Measurements from ENCODE around the gene PCDHGB1.
"Not testable (repeated sequence)": the region's sequence is repeated elsewhere in the genome, so short reads cannot be mapped to it uniquely, and the experiment has no call there.

PCDHGB1 gene

GRCh38 chr5:141382469-141383294 is 32.8 kb downstream of the PCDHGB1 start, which contains the start of gene PCDHGA7:
Gene PCDHGA7, plus strand, starts transcription at chr5:141382742. Its CDS starts 158 bp downstream, at chr5:141382900.
- no peaks in the 10 kb centered on the region for H3K36me3 ChIP-seq (ENCODE audit: insufficient read depth, low read length)
- no peak within 1 kb of the TSS for H2AFZ ChIP-seq (ENCODE audit: low read depth, low read length)
- H3K27me3 ChIP-seq (ENCODE audit: insufficient read depth, low read length): no peaks in the 10 kb centered on the region
- H3K4me1 ChIP-seq (ENCODE audit: insufficient read depth, low read length): no peaks in the 10 kb centered on the region
- no peak within 1 kb of the TSS for H3K4me3 ChIP-seq (ENCODE audit: low read length)
- H3K9me3 ChIP-seq (ENCODE audit: low read length): peaks cover 16% of the 10 kb centered on the region

GRCh38 chr5:141383345-141383744 is 33.4 kb downstream of the PCDHGB1 start:
- Histone ChIP-seq H3K4me1 (ENCODE audit: insufficient read depth, low read length) (no peaks in the 10 kb centered on the region), H3K4me3 (ENCODE audit: low read length) (no peak overlapping the region), H3K27me3 (ENCODE audit: insufficient read depth, low read length) (no peaks in the 10 kb centered on the region), H3K36me3 (ENCODE audit: insufficient read depth, low read length) (no peaks in the 10 kb centered on the region), H3K9me3 (ENCODE audit: low read length) (peaks cover 17% of the 10 kb centered on the region), H2AFZ (ENCODE audit: low read depth, low read length) (no peak overlapping the region)

GRCh38 chr5:141384471-141385267 is 34.8 kb downstream of the PCDHGB1 start:
- H3K36me3 ChIP-seq (ENCODE audit: insufficient read depth, low read length): no peaks in the 10 kb centered on the region
- H2AFZ ChIP-seq (ENCODE audit: low read depth, low read length): no peak overlapping the region
- peaks cover 28% of the 10 kb centered on the region for H3K9me3 ChIP-seq (ENCODE audit: low read length)
- no peaks in the 10 kb centered on the region for H3K27me3 ChIP-seq (ENCODE audit: insufficient read depth, low read length)
- no peak overlapping the region for H3K4me3 ChIP-seq (ENCODE audit: low read length)
- H3K4me1 ChIP-seq (ENCODE audit: insufficient read depth, low read length): no peaks in the 10 kb centered on the region

- not testable (repeated sequence) for H3K4me1 ChIP-seq (ENCODE audit: insufficient read depth, low read length); H3K27me3 ChIP-seq (ENCODE audit: insufficient read depth, low read length); H3K36me3 ChIP-seq (ENCODE audit: insufficient read depth, low read length); H2AFZ ChIP-seq (ENCODE audit: low read depth, low read length)
- peak within 1 kb of the TSS; percentile 48 for H3K4me3 ChIP-seq (ENCODE audit: low read length)
- peaks cover 37% of the 10 kb centered on the region for H3K9me3 ChIP-seq (ENCODE audit: low read length)
These were observed 37.8 kb downstream of the PCDHGB1 start, which contains the start of gene PCDHGB4 for GRCh38 chr5:141387557-141388311. Gene PCDHGB4, plus strand, starts transcription at chr5:141387698. Its CDS starts 187 bp downstream, at chr5:141387885.

- Histone ChIP-seq H3K9me3 (ENCODE audit: low read length) (peaks cover 39% of the 10 kb centered on the region), H3K4me3 (ENCODE audit: low read length) (no peak overlapping the region), H3K4me1 (ENCODE audit: insufficient read depth, low read length) (no peaks in the 10 kb centered on the region), H3K36me3 (ENCODE audit: insufficient read depth, low read length) (peaks cover 9% of the 10 kb centered on the region), H3K27me3 (ENCODE audit: insufficient read depth, low read length) (no peaks in the 10 kb centered on the region), H2AFZ (ENCODE audit: low read depth, low read length) (no peak overlapping the region)
These were observed 38.8 kb downstream of the PCDHGB1 start for GRCh38 chr5:141388661-141389060.

GRCh38 chr5:141389153-141390042 is 39.5 kb downstream of the PCDHGB1 start:
- Histone ChIP-seq H3K4me3 (ENCODE audit: low read length) (no peak overlapping the region), H3K9me3 (ENCODE audit: low read length) (peaks cover 43% of the 10 kb centered on the region)

GRCh38 chr5:141392429-141393198 is 42.7 kb downstream of the PCDHGB1 start, which contains the start of gene PCDHGA8:
Gene PCDHGA8, plus strand, starts transcription at chr5:141392633. Its CDS starts 181 bp downstream, at chr5:141392814.
- H3K36me3 ChIP-seq (ENCODE audit: insufficient read depth, low read length): peaks cover 10% of the 10 kb centered on the region
- H3K9me3 ChIP-seq (ENCODE audit: low read length): peaks cover 44% of the 10 kb centered on the region
- H3K4me1 ChIP-seq (ENCODE audit: insufficient read depth, low read length): no peaks in the 10 kb centered on the region
- no peak within 1 kb of the TSS for H2AFZ ChIP-seq (ENCODE audit: low read depth, low read length)
- no peaks in the 10 kb centered on the region for H3K27me3 ChIP-seq (ENCODE audit: insufficient read depth, low read length)
- H3K4me3 ChIP-seq (ENCODE audit: low read length): no peak within 1 kb of the TSS

More at GRCh38 chr5:141389153-141390042, 39.5 kb downstream of the PCDHGB1 start:
- no peaks in the 10 kb centered on the region for H3K4me1 ChIP-seq (ENCODE audit: insufficient read depth, low read length)
- no peak overlapping the region for H2AFZ ChIP-seq (ENCODE audit: low read depth, low read length)
- no peaks in the 10 kb centered on the region for H3K27me3 ChIP-seq (ENCODE audit: insufficient read depth, low read length)
- H3K36me3 ChIP-seq (ENCODE audit: insufficient read depth, low read length): peaks cover 10% of the 10 kb centered on the region

GRCh38 chr5:141393267-141393666 is 43.4 kb downstream of the PCDHGB1 start:
- no peak overlapping the region for H3K4me3 ChIP-seq (ENCODE audit: low read length)

GRCh38 chr5:141394401-141395187 is 44.7 kb downstream of the PCDHGB1 start:
- H3K9me3 ChIP-seq (ENCODE audit: low read length): peaks cover 39% of the 10 kb centered on the region
- H3K4me3 ChIP-seq (ENCODE audit: low read length); H2AFZ ChIP-seq (ENCODE audit: low read depth, low read length); H3K36me3 ChIP-seq (ENCODE audit: insufficient read depth, low read length); H3K4me1 ChIP-seq (ENCODE audit: insufficient read depth, low read length); H3K27me3 ChIP-seq (ENCODE audit: insufficient read depth, low read length): not testable (repeated sequence)

More at GRCh38 chr5:141393267-141393666, 43.4 kb downstream of the PCDHGB1 start:
- Histone ChIP-seq H3K36me3 (ENCODE audit: insufficient read depth, low read length) (peaks cover 10% of the 10 kb centered on the region), H3K4me1 (ENCODE audit: insufficient read depth, low read length) (no peaks in the 10 kb centered on the region), H2AFZ (ENCODE audit: low read depth, low read length) (no peak overlapping the region), H3K9me3 (ENCODE audit: low read length) (peaks cover 43% of the 10 kb centered on the region), H3K27me3 (ENCODE audit: insufficient read depth, low read length) (no peaks in the 10 kb centered on the region)

GRCh38 chr5:141397756-141398551 is 48.1 kb downstream of the PCDHGB1 start, which contains the start of gene PCDHGB5:
Gene PCDHGB5, plus strand, starts transcription at chr5:141397947. Its CDS starts 181 bp downstream, at chr5:141398128.
- peaks cover 34% of the 10 kb centered on the region for H3K9me3 ChIP-seq (ENCODE audit: low read length)
- not testable (repeated sequence) for H3K27me3 ChIP-seq (ENCODE audit: insufficient read depth, low read length); H3K36me3 ChIP-seq (ENCODE audit: insufficient read depth, low read length); H3K4me1 ChIP-seq (ENCODE audit: insufficient read depth, low read length); H3K4me3 ChIP-seq (ENCODE audit: low read length); H2AFZ ChIP-seq (ENCODE audit: low read depth, low read length)
